Mucosa of descending colon (tissue), 3 donors: ENCODE measurements around the gene RSPH4A. TPM values are rescaled to one million over a fixed set of nuclear protein-coding genes. Genes with fewer than 3 reads are reported as not detected.
A peak's percentile ranks its signal among the peaks of the same experiment; 100 is the strongest.

Source experiments
- ATAC-seq: fragments of 200-7000 bp; cut with Tn5 transposase; one replicate; pipeline ENCODE4 v1.9.1; 2020; ENCODE audit warnings: mild to moderate bottlenecking, moderate library complexity
- DNase-seq, 3 donors: peaks; one replicate each; pipeline ENCODE4 v3.0.0-alpha.2; 2020
- H3K36me3 ChIP-seq: fragments of 200-600 bp; one replicate; pipeline ENCODE4 v1.8.0; 2021; ENCODE audit warnings: low read depth, mild to moderate bottlenecking
- H3K4me1 ChIP-seq: fragments of 200-600 bp; one replicate; pipeline ENCODE4 v1.8.0; 2021; ENCODE audit warnings: low read depth, mild to moderate bottlenecking
- H3K4me3 ChIP-seq: fragments of 200-600 bp; one replicate; pipeline ENCODE4 v1.8.0; 2021; ENCODE audit warnings: mild to moderate bottlenecking
- H3K9me3 ChIP-seq: fragments of 200-600 bp; one replicate; pipeline ENCODE4 v1.8.0; 2021; ENCODE audit warnings: mild to moderate bottlenecking
- intact Hi-C, 2 donors: fragments of 100-400 bp; cut with DNase I in 1 of 2; cut with micrococcal nuclease in 1 of 2; formaldehyde crosslinking; loops; one replicate each; pipeline versions ENCODE4 v1.11.0 to v1.11.1; 2022; cut with DNase I, micrococcal nuclease
- long read RNA-seq, 2 donors: library from polyadenylated mRNA; unstranded; transcript quantifications; one replicate each; pipeline ENCODE4 v2.0.0, GENCODE V29; 2019 to 2021
- total RNA-seq, 3 donors: library from RNA; stranded (reverse); fragmentation: NEBNext Ultra II Directional in 2 of 3; extraction: Animal tissue kit (Norgen Biotek cat#: 25700) in 2 of 3; gene quantifications; one replicate each; pipeline versions ENCODE4 v1.2.1 to v1.2.4, GENCODE V29; 2021 to 2023
- TF ChIP-seq, protein P1 (sequence below): fragments of 200-600 bp; IDR thresholded peaks from one replicate; pipeline ENCODE4 v1.8.0; 2022; ENCODE audit warnings: antibody characterized with exemption, mild to moderate bottlenecking
- donor health status: DM: no; HTN: no; CAD: no; lungs with moderate emphysema.
- donor health status: DM: no; HTN: no; CAD: no.
- donor health status: DM: no; HTN: yes; CAD: no.

The RSPH4A gene
- total RNA-seq: under 1 TPM; 0.14 to 0.35 (median 0.19) TPM
- long read RNA-seq, donor 1: 0 reads
- long read RNA-seq, donor 2: 0 reads

DNA sequence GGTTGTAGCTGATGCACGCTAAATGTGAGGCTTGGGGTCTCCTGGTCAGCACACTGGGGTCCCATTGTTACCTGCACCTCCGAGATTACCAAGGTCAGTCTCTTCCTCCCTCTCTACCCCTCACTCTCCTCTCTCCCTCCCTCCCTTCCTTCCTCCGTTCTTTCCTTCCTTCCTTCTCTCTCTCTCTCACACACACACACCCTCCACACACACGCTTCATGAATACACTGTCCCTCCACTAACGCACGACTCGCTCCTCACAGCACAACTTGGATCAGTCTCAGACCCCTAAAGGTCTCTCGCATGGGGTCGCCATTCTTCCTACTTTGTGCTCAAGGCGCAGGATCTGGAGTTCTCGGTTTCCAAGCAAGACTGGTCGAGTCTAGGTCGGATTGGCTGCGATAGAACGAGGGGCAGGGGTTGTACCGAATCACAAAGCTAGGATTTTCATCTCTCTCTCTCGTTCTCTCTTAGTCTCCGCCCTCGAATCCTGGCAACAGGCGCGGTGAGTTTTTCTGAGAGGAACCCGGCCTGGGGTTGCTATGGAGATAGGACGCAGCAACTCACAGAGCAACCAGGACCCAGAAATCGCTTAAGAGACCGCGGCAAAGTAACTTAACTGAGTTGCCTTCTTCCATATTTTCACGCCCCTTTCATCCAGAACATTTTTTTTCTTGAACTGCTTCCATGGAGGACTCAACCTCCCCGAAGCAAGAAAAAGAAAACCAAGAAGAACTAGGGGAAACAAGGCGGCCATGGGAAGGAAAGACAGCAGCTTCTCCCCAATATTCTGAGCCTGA is at the start of gene RSPH4A:
Gene RSPH4A (plus strand): TSS at position 543 of the 800 bp plus-strand sequence. CDS start 145 bp downstream, at position 688.
- Histone ChIP-seq H3K9me3 (no peaks in the 10 kb centered on the region), H3K36me3 (no peaks in the 10 kb centered on the region), H3K4me3 (no peak within 1 kb of the TSS), H3K4me1 (peaks cover 5% of the 10 kb centered on the region)
- peak; percentile 74 to 85 (median 84) for DNase-seq
- intact Hi-C loops: no loop called here
- TF ChIP-seq, protein P1, sequence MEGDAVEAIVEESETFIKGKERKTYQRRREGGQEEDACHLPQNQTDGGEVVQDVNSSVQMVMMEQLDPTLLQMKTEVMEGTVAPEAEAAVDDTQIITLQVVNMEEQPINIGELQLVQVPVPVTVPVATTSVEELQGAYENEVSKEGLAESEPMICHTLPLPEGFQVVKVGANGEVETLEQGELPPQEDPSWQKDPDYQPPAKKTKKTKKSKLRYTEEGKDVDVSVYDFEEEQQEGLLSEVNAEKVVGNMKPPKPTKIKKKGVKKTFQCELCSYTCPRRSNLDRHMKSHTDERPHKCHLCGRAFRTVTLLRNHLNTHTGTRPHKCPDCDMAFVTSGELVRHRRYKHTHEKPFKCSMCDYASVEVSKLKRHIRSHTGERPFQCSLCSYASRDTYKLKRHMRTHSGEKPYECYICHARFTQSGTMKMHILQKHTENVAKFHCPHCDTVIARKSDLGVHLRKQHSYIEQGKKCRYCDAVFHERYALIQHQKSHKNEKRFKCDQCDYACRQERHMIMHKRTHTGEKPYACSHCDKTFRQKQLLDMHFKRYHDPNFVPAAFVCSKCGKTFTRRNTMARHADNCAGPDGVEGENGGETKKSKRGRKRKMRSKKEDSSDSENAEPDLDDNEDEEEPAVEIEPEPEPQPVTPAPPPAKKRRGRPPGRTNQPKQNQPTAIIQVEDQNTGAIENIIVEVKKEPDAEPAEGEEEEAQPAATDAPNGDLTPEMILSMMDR: no peak
- peak; percentile 98 for ATAC-seq

DNA sequence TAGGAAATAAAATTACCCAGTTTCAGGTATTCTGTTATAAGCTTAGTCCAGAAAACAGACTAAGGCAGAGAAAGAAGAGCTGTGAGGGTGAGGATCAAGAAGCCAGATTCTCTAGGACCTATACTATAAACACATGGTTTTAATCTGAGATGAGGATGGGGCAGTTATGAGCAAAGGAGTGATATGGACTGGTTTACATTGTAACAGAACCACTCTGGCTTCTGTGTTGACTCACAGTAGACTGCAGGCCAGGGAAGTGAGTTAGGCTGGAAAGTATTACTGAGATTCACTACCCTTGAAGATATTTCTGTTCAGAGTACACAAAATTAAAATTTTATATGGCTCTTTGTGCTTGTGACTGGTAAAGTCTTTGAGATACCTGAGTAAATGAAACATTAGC is 48.2 kb upstream of the RSPH4A start:
- intact Hi-C loops: no loop called here
- Histone ChIP-seq H3K4me1 (peaks cover 12% of the 10 kb centered on the region), H3K36me3 (no peaks in the 10 kb centered on the region), H3K9me3 (no peaks in the 10 kb centered on the region), H3K4me3 (no peak overlapping the region)
- ATAC-seq (no peak), DNase-seq (no peak)
- TF ChIP-seq, protein P1: no peak

DNA sequence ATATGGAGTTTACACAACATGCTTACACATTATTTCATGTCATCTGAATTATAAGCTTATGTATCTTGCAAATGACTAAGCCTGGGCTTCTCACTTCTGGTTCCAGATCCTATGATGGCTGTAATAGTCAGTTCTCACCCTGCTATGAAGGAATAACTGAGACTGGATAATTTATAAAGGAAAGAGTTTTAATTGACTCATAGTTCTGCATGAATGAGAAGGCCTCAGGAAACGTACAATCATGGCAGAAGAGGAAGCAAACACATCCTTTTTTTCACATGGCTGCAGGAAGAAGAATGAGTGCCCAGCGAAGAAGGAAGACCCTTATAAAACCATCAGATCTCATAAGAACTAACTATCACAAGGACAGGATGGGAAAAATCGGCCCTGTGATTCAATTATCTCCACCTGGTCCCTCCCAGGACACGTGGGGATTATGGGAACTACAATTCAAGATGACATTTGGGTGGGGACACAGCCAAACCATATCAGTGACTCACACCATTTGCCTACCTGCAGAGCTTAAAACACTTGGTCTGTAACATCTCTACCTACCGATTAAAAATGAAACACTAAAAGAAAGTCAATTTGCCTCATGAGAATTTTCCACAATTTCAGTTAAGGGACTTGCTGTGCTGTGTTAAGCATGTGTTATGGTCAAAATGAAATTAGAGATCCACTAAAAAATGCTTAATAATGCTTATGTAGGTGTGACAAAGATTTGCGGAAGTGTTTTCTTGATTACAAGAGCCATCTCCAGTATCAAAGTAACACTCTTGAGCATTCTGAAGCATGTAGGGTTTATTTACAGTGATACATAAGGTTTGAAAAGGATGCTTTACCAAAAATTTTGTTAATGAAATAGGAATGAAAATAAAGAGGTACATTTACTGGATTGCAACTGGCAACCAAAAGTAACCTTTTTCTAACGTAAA is 47.2 kb upstream of the RSPH4A start:
- DNase-seq (no peak), ATAC-seq (no peak)
- no peaks in the 10 kb centered on the region for H3K36me3 ChIP-seq
- H3K9me3 ChIP-seq: no peaks in the 10 kb centered on the region
- peaks cover 12% of the 10 kb centered on the region for H3K4me1 ChIP-seq
- no peak overlapping the region for H3K4me3 ChIP-seq
- TF ChIP-seq, protein P1: no peak
- intact Hi-C loops: no loop called here

DNA sequence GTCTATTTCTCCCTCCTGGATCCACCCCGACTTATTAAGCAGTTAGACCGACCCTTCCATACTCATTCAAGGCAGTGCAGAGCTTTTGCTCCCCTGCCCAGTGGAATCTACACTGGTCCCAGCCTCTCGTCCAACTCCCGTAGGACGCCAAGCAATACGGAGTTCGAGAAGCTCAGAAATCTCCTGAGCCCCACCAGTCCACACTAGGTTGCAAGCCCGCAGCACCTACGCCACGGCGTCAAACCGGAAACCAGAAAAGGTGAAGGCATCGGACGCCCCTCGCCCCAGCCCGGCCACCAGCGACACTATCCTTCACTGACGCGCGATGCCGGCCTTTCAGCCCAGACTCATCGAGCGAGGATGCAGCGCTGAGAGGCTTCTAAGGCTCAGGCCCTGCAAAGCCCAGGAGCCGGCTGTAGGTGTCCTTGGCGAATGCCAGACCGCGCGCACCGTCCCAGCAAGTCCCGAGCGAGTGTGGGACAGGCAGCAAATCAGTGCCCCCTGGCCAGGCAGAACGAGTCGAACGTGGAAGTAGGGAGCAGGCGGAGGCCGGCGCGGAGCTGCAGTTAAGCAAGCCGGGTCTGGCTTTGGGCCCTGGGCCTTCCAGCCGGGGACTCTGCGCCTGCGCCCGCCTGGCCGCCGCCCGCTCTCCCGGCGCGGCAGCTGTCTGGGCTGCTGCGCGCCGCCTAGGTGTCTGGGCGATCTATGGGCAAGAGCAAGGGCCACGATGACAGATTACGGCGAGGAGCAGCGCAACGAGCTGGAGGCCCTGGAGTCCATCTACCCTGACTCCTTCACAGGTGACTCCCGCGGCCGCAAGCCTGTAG is 45.2 kb upstream of the RSPH4A start, which contains the start of gene RWDD1:
Gene RWDD1 (plus strand): TSS at position 649 of the 827 bp plus-strand sequence. CDS start 79 bp downstream, at position 728.
- Histone ChIP-seq H3K9me3 (no peaks in the 10 kb centered on the region), H3K4me3 (peak within 1 kb of the TSS; percentile 56), H3K4me1 (peaks cover 12% of the 10 kb centered on the region), H3K36me3 (no peaks in the 10 kb centered on the region)
- TF ChIP-seq, protein P1: no peak
- intact Hi-C loops: no loop called here
- DNase-seq (peak; percentile 99), ATAC-seq (peak; percentile 98)

DNA sequence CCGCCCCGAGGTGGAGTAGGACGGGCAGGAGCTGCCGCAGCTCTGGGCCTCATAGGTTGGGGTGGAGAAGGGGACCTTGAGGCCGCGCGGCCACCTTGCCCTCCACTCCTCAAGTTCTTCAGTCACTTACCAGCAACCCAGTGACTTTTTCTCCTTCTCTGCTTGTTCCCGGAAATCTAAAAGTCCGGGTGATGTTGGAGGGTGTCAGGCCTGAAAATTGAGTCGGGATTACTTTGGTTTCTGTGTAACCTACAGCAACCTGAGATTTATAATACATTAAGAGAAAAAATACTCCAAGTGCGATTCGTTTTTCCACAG is 44.6 kb upstream of the RSPH4A start:
- ATAC-seq (no peak), DNase-seq (no peak)
- H3K4me3 ChIP-seq: peak overlapping the region; percentile 56
- no peaks in the 10 kb centered on the region for H3K36me3 ChIP-seq
- H3K4me1 ChIP-seq: peaks cover 12% of the 10 kb centered on the region
- no peaks in the 10 kb centered on the region for H3K9me3 ChIP-seq
- TF ChIP-seq, protein P1: no peak
- intact Hi-C loops: no loop called here
